IPS-20b (cell line): ENCODE results near the gene SMIM43.

ENCODE experiments used
- H3K27ac ChIP-seq: one replicate; pipeline ENCODE4 v1.5.1; 2013; ENCODE audit warnings: low read length
- H3K27me3 ChIP-seq: 2 replicates; pipeline ENCODE4 v1.6.1; 2013; ENCODE audit warnings: mild to moderate bottlenecking, low read length, inconsistent platforms; ENCODE audit not compliant: insufficient read depth
- H3K36me3 ChIP-seq: 2 replicates; pipeline ENCODE4 v1.6.1; 2013; ENCODE audit warnings: low read depth, mild to moderate bottlenecking, inconsistent platforms, low read length, moderate library complexity; ENCODE audit not compliant: insufficient read depth
- H3K4me1 ChIP-seq: 2 replicates; pipeline ENCODE4 v1.6.1; 2013; ENCODE audit warnings: mild to moderate bottlenecking, control low read depth, inconsistent platforms, low read length, moderate library complexity; ENCODE audit not compliant: insufficient read depth
- H3K4me3 ChIP-seq: 2 replicates; pipeline ENCODE4 v1.5.1; 2013; ENCODE audit warnings: mild to moderate bottlenecking, low read length, inconsistent platforms
- H3K9ac ChIP-seq: 2 replicates; pipeline ENCODE4 v1.6.1; 2013; ENCODE audit warnings: low read depth, mild to moderate bottlenecking, inconsistent platforms, low read length, moderate library complexity
- H3K9me3 ChIP-seq: 2 replicates; pipeline ENCODE4 v1.6.1; 2013; ENCODE audit warnings: mild to moderate bottlenecking, low read depth, low read length, inconsistent platforms; ENCODE audit not compliant: insufficient read depth

The SMIM43 gene

GRCh38 chr4:121792966-121793365 is 28.0 kb upstream of the SMIM43 start:
- Histone ChIP-seq H3K9ac (no peak overlapping the region), H3K36me3 (no peaks in the 10 kb centered on the region), H3K27me3 (no peaks in the 10 kb centered on the region), H3K9me3 (no peaks in the 10 kb centered on the region), H3K27ac (no peak overlapping the region), H3K4me3 (no peak overlapping the region), H3K4me1 (peaks cover 20% of the 10 kb centered on the region)

GRCh38 chr4:121791481-121791880 is 26.5 kb upstream of the SMIM43 start:
- no peak overlapping the region for H3K4me3 ChIP-seq
- H3K36me3 ChIP-seq: no peaks in the 10 kb centered on the region
- no peak overlapping the region for H3K9ac ChIP-seq
- peaks cover 18% of the 10 kb centered on the region for H3K4me1 ChIP-seq
- H3K27me3 ChIP-seq: no peaks in the 10 kb centered on the region
- H3K27ac ChIP-seq: no peak overlapping the region
- H3K9me3 ChIP-seq: no peaks in the 10 kb centered on the region

- no peak overlapping the region for H3K27ac ChIP-seq
Observed at GRCh38 chr4:121790976-121791375, 26.0 kb upstream of the SMIM43 start.

GRCh38 chr4:121789960-121790829 is 25.2 kb upstream of the SMIM43 start:
- Histone ChIP-seq H3K27ac (no peak overlapping the region), H3K4me3 (no peak overlapping the region), H3K4me1 (peaks cover 9% of the 10 kb centered on the region), H3K9me3 (no peaks in the 10 kb centered on the region), H3K27me3 (no peaks in the 10 kb centered on the region), H3K36me3 (no peaks in the 10 kb centered on the region), H3K9ac (no peak overlapping the region)

More at GRCh38 chr4:121790976-121791375, 26.0 kb upstream of the SMIM43 start:
- H3K4me1 ChIP-seq: peaks cover 15% of the 10 kb centered on the region
- H3K36me3 ChIP-seq: no peaks in the 10 kb centered on the region
- no peaks in the 10 kb centered on the region for H3K9me3 ChIP-seq
- H3K9ac ChIP-seq: no peak overlapping the region
- no peak overlapping the region for H3K4me3 ChIP-seq
- no peaks in the 10 kb centered on the region for H3K27me3 ChIP-seq

- no peaks in the 10 kb centered on the region for H3K9me3 ChIP-seq
- H3K4me3 ChIP-seq: no peak overlapping the region
- no peaks in the 10 kb centered on the region for H3K36me3 ChIP-seq
- no peak overlapping the region for H3K9ac ChIP-seq
- H3K4me1 ChIP-seq: peaks cover 4% of the 10 kb centered on the region; the same call in 1 of the 2 replicates
- H3K27me3 ChIP-seq: no peaks in the 10 kb centered on the region
- H3K27ac ChIP-seq: no peak overlapping the region
Observed at GRCh38 chr4:121789455-121789854, 24.5 kb upstream of the SMIM43 start.

GRCh38 chr4:121788896-121789295 is 23.9 kb upstream of the SMIM43 start:
- Histone ChIP-seq H3K27me3 (no peaks in the 10 kb centered on the region), H3K9ac (no peak overlapping the region), H3K36me3 (no peaks in the 10 kb centered on the region), H3K4me3 (no peak overlapping the region), H3K27ac (no peak overlapping the region), H3K4me1 (peaks cover 4% of the 10 kb centered on the region; the same call in 1 of the 2 replicates), H3K9me3 (no peaks in the 10 kb centered on the region)

- H3K9ac ChIP-seq: no peak overlapping the region
- peaks cover 4% of the 10 kb centered on the region; the same call in 1 of the 2 replicates for H3K4me1 ChIP-seq
- H3K4me3 ChIP-seq: no peak overlapping the region
- H3K27me3 ChIP-seq: no peaks in the 10 kb centered on the region
- no peak overlapping the region for H3K27ac ChIP-seq
- no peaks in the 10 kb centered on the region for H3K36me3 ChIP-seq
- H3K9me3 ChIP-seq: no peaks in the 10 kb centered on the region
Observed at GRCh38 chr4:121786221-121786620, 21.3 kb upstream of the SMIM43 start.

GRCh38 chr4:121785479-121785878 is 20.5 kb upstream of the SMIM43 start:
- no peak overlapping the region for H3K4me3 ChIP-seq
- peaks cover 4% of the 10 kb centered on the region; the same call in 1 of the 2 replicates for H3K4me1 ChIP-seq
- no peaks in the 10 kb centered on the region for H3K27me3 ChIP-seq
- no peaks in the 10 kb centered on the region for H3K9me3 ChIP-seq
- H3K36me3 ChIP-seq: no peaks in the 10 kb centered on the region
- H3K27ac ChIP-seq: no peak overlapping the region
- no peak overlapping the region for H3K9ac ChIP-seq

- H3K4me3 ChIP-seq: no peak overlapping the region
- H3K36me3 ChIP-seq: no peaks in the 10 kb centered on the region
- H3K9ac ChIP-seq: no peak overlapping the region
- H3K27ac ChIP-seq: no peak overlapping the region
- no peaks in the 10 kb centered on the region for H3K9me3 ChIP-seq
- H3K27me3 ChIP-seq: no peaks in the 10 kb centered on the region
- H3K4me1 ChIP-seq: peaks cover 4% of the 10 kb centered on the region; the same call in 1 of the 2 replicates
Observed at GRCh38 chr4:121784975-121785374, 20.0 kb upstream of the SMIM43 start.

- H3K27me3 ChIP-seq: no peaks in the 10 kb centered on the region
- no peak overlapping the region for H3K4me3 ChIP-seq
- no peak overlapping the region for H3K9ac ChIP-seq
- H3K9me3 ChIP-seq: no peaks in the 10 kb centered on the region
- H3K36me3 ChIP-seq: no peaks in the 10 kb centered on the region
- H3K27ac ChIP-seq: no peak overlapping the region
- peaks cover 4% of the 10 kb centered on the region; the same call in 1 of the 2 replicates for H3K4me1 ChIP-seq
Observed at GRCh38 chr4:121784401-121784800, 19.4 kb upstream of the SMIM43 start.

- Histone ChIP-seq H3K4me1 (peaks cover 4% of the 10 kb centered on the region; the same call in 1 of the 2 replicates), H3K9me3 (no peaks in the 10 kb centered on the region)
Observed at GRCh38 chr4:121783210-121783609, 18.2 kb upstream of the SMIM43 start.

GRCh38 chr4:121778991-121779628 is 14.1 kb upstream of the SMIM43 start:
- no peak overlapping the region for H3K27ac ChIP-seq

More at GRCh38 chr4:121783210-121783609, 18.2 kb upstream of the SMIM43 start:
- no peak overlapping the region for H3K4me3 ChIP-seq
- no peaks in the 10 kb centered on the region for H3K36me3 ChIP-seq
- no peaks in the 10 kb centered on the region for H3K27me3 ChIP-seq
- H3K27ac ChIP-seq: no peak overlapping the region
- no peak overlapping the region for H3K9ac ChIP-seq

More at GRCh38 chr4:121778991-121779628, 14.1 kb upstream of the SMIM43 start:
- Histone ChIP-seq H3K9me3 (no peaks in the 10 kb centered on the region), H3K4me3 (no peak overlapping the region), H3K4me1 (peaks cover 3% of the 10 kb centered on the region; the same call in 1 of the 2 replicates), H3K36me3 (no peaks in the 10 kb centered on the region), H3K9ac (no peak overlapping the region), H3K27me3 (no peaks in the 10 kb centered on the region)
